ENCODE data around the gene SLC25A1.

SLC25A1 gene

DNA sequence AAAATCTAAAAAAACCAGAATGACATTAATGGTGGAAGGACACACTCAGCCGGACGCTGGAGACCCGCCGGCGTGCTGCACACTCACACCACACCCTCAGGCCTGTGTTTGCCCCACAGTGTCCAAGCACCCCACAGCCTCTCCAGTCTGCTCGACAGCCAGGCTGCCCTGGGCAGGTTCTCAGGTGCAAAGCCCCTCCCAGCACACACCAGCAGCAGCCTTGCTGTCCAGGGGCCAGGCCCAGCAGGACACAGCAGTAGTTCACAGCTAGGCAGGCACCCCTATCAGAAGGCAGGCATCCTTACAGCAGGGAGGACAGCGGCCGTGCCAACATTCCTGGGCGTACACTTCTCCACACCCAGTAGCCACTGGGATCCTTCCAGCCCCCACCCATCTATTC, 1.7 kb upstream of the SLC25A1 start:
- no peak for DNase-seq

DNA sequence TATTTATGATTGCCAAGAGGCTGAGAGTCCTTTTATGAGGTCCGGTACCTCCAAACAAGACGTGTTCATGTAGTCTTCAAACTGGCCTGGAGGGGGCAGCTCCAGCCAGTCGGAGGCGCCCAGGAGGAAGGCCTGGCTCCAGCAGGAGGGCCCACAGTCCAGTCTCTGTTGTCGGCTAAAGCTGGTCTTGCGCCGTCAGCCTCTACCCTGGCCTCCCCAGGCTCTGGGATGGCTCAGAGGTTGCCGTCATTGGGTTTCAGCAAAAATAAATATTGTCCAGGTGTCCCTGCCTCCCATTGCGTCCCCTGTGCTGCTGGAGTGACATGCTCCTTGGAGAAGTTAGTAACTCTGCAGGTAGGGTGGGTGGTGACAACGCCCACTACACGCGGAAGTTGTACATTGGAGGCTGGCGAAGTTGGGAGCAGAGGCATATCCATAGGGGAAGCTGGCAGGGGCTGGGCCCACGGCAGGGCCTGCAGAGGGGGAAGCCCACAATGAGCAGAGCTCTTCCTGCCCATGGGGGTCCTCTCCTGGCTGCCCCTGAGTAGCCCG, 1.0 kb upstream of the SLC25A1 start:
- DNase-seq, result peak; percentile 26

GRCh38 chr22:19178065-19178656, 375 bp downstream of the SLC25A1 start:
- no peak for DNase-seq

DNA sequence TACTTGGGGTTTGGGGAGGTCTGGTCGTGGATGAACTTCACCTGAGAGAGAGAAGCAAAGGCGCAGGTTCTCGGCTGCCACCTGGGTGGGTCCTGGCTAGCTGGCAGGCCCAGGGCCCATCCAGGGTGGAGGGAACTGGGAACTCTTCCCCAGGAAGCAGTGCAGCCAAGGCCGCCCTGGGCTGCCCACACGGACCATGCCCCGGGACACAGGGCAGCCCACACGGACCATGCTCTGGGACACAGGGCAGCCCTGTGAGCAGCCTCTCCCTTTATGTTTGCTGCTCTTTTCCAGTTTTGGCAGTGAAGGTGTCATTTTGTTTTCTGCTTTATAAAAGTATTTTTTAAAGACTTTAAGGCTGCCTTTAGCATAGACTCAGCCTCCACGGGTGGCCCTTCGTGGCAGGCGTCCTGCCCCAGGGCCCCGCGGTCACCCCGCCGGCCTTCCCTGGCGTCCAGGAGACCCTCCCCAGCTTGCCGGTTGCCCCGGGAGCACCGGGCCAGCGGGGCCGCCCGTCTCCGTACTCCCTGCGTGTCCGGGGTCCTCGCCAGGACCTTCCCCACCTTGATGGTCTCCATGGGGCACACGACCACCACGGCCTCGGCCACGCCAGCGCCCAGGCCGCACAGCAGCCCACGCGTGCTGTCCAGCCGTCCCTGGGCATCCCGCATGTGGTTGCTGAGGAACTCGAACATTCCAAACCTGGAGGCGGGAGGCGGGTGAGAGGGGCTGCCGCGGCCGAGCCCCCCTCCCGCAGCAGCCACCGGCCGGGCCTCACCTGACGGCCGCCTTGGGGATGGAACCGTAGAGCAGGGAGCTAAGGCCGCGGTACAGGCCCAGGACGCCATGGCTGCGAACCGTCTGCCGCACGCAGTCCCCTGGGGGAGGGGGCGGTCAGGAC, 1.1 kb downstream of the SLC25A1 start:
- no peak for DNase-seq

- DNase-seq, result no peak
Observed at GRCh38 chr22:19176732-19177131, 1.8 kb downstream of the SLC25A1 start.

- DNase-seq, result no peak
Observed at GRCh38 chr22:19176175-19176643, 2.3 kb downstream of the SLC25A1 start.

- no peak for DNase-seq
Observed at GRCh38 chr22:19175602-19176174, 2.8 kb downstream of the SLC25A1 start.

- no peak for DNase-seq
Observed at GRCh38 chr22:19175026-19175601, 3.4 kb downstream of the SLC25A1 start.

DNA sequence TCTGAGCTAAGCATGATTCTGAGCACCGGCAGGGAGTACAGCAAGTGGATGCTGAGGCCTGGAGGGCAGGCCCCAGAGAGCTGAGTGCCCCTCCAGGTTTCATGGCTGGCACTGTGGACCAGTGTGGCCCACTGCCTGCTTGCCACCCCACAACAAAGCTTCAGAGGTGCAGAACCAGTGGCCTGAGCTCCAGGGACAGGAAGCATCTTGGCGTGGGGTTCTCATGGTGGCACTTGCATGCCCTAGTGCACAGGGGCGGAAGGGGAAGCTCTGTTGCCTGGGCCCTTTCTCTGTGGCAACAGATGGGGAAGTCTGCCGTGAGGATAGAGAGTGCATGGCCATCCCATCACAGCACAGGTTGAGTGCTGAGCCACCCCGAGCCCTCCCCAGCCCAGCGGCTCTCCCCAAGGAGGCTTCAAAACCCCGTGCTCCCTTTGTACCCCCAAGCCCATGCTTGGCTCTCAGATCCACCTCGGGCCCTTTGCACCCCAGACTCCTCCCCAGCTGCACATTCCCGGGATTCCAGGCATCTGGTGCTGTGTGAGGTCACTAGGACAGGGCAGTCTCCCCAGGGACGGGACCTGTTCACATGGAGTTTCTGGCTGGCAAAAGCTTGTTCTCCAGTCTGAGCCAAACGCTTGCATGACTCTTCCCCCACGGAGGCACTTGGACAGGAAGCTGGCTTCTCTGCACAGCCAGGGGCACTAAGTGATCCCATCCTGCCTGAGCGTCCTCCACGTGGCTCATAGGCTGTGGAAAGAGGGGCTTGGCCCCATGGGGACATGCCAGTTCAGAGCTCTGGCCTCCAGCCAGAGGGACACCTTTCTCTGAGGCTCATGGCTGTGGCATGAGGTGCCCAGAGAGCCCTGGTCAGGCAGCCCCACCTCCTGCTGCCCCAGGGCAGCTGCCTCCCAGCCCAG, 4.2 kb downstream of the SLC25A1 start:
- peak; percentile 33 for DNase-seq

DNA sequence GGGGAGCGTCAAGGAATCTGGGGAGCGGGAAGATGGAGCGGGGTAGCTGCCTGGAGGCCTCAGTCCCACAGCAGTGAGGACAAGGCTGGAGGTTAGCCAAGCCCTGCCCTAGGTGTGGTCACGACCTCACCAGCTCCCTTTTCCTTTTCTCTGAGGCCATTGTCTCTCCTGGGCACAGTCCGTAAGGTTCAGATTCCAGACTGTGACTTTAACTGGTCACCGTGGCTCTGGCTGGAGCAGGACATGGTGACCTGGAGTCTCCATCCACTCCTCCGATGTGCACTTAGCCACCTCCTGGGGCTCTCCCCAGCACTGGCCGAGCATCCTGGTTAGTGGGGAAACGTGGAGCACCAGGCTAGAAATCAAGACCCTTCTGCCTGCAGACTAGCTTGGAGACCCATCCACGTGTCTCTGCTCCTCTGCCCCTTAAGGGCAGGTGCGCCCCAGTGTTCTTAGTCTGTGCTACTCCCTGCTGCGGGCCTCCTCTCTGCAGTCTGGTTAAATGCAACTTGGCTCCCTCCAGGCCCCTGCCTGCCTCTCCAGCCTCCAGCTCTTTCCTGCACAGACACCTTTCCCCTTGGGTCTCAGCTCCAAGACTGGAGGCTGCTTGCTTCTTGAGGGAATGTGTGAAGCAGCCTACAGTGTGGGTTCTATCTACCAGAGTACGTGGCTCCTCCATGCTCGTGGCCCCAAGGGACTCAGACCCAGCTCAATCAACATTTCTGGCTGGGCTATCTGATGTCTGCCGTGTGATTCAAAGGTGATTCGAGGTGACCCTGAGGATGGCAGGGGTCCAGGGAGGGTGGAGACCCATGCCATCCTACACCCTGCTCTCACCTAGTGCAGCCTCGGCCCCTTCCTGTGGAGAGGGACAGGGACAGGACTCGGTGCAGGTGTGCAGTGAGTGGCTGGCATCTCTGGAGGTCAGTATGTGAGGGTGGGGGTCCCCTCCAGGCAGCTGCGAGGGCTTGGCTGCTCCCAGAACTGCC, 5.2 kb downstream of the SLC25A1 start:
- no peak for DNase-seq

DNA sequence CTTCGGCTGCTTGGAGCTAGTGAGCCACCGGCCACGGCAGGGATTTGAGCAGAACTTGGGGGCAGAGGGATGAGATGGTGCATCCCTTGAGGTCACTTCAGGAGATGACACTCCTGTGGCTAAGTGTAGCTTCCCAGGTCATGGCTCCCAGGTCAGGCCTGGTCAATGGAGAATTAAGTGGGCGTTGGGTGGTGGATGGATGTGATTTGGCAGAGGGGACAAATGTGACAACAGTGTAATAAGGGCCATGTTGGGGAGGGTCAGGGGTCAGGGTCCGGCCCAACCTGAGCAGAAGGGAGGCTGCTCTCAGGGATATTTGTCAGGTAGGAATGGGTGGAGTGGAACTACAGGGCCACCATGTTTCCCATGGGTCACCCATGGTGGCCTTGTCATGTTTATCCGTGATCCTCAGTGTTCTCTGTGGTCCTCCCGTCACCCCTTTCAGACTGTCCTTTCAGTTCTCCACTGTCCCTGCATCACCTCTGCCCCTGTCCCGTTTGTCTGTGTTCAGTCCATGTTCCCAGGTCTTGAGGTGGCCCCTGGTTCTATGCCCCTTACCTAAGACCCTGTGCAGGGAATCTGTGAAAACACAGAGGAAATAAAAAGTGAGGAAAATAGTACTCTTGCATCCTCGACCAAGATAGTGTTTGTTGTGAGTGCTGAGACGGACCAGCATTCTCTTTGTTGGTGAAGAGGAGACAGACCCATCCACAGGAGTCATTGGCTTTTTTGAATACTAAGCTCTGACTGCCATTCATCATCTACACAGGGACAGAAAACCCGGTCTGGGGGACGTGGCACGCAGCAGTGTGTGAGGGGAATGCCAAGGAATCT, 6.1 kb downstream of the SLC25A1 start:
- no peak for DNase-seq

DNA sequence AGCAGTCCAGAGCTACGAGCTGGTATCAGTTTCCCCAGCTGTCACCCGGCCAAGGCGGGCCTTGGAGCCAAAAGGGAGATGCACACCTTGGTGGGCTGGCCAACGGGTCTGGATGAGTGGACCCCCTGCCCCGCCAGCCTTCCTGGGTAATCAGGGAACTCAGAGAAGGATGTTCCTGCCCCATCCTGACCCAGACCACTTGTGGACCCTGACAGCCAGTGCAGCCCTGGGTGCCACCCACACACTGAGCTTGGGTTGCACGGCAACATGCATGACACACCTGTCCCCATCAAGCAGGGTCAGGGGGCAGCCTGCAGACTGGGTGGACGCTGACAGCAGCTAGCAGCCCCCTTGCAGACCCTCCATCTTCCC, 8.6 kb downstream of the SLC25A1 start:
- DNase-seq, result no peak

DNA sequence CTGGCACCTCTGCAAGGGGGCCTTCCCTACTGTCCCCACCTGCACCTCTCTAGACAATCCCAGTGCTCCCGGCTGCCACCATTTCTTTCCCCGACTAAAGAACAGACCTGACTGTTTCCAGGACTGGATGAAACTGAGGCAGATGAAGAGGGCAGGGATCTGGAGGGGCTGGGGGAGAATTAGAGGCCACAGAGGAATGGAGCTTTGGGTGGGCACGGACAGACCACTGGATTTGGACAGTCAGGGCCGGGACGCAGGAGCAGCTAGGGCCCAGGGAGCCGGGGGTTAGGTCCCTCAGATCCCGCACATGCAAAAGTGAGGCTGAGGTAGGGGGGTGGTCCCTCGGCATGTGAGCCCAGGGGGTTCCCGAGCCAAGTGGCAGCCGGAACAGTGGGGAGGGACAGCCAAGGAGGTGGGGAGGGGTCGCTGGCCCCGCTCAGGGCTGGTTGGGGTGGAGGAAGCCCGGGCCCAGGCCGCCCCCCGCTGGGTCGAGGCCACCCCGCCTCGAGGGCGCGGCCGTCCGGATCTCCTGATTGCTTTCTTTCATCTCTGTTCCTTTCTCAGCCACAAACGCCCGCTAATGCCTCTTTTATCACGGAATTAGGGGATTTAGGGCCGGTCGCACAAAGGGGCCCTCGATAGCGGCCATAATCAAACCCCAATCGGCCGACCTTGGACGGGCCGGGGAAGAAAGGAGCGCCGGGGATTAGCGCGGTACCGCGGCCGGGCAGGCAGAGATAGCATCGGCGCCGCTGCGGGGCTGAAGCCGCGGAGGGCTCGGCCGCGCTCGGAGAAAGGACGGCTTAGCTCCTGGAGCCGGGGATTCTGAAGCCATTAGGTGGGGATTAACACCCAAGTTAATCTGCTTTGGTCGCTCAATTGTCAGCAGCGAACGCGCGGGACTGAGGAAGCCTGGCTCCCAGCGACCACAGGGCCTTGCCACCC, 9.3 kb downstream of the SLC25A1 start:
- DNase-seq, result no peak

DNA sequence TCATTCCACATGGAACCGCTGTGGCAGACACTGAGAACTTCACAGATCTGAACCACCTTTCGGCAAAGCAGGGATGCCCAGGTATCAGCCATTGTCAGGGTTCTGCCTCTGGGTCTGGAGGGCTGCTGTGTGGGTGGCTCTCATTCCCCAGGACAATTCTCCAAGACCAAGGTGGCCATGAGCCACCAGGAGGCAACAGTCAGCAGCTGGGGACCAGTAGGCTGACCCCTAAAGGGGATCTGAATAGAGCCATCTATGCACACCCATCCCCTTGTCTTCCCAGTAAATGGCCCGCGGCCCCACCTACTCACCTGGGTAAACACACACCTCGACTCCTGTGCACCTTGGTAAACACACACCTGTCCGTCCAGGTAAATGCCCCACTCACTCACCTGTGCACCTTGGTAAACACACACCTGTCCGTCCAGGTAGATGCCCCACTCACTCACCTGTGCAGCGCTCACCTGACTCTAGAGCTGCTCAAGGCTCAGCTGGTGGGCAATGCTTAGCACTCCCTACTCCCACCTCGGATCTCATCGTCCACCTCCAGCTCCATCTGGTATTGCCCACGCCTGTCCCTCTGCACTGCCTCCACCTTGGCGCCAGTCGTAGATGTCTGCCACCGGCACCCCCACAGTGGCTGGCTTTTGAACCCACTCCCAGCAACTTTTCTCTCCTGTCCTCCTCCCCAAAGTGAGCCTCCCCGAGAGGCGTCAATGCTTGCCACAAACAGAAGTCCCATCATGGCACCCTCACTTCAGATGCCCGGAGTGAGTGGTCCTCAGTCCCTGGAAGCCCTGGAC, 10.2 kb downstream of the SLC25A1 start:
- no peak for DNase-seq

- DNase-seq, result no peak
Observed at GRCh38 chr22:19167106-19167869, 11.2 kb downstream of the SLC25A1 start.

- no peak for DNase-seq
Observed at GRCh38 chr22:19166421-19166820, 12.1 kb downstream of the SLC25A1 start.

DNA sequence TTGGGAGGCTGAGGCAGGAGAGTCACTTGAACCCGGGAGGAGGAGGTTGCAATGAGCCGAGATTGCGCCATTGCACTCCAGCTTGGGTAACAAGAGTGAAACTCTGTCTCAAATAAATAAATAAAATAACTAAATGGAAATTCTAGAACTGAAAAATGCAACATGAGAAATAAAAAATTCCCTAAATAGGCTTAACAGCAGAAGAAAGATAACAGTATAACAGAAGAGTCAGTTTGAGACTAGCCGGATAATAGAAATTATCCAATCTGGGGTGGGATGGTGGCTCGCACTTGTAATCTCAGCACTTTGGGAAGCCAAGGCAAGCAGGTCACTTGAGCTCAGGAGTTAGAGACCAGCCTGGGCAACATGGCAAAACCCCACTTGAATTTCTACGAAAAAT, 14.1 kb downstream of the SLC25A1 start:
- no peak for DNase-seq

All from NCI-H226 (cell line).